Progenitor cell of endocrine pancreas (in vitro differentiated cells): ENCODE results near the gene LIPC. TPM values are rescaled to one million over a fixed set of nuclear protein-coding genes. Genes with fewer than 3 reads are reported as not detected.

Experiments
- DNase-seq: peaks from one replicate; pipeline ENCODE4 v3.0.0; 2021; ENCODE audit warnings: low spot score; ENCODE audit not compliant: unreplicated experiment
- H3K27ac Mint-ChIP-seq: 2 replicates; pipeline ENCODE4 v1.8.0; 2021; ENCODE audit warnings: mild to moderate bottlenecking, moderate library complexity, mixed read lengths
- H3K27me3 Mint-ChIP-seq: 2 replicates; pipeline ENCODE4 v1.8.0; 2021; ENCODE audit warnings: mixed read lengths
- H3K36me3 Mint-ChIP-seq: 2 replicates; pipeline ENCODE4 v1.8.0; 2022; ENCODE audit warnings: mixed read lengths; ENCODE audit not compliant: insufficient read depth
- H3K4me1 Mint-ChIP-seq: 2 replicates; pipeline ENCODE4 v1.8.0; 2021; ENCODE audit warnings: low read depth, mixed read lengths
- H3K4me3 Mint-ChIP-seq: 2 replicates; pipeline ENCODE4 v1.8.0; 2021; ENCODE audit warnings: low read depth, mild to moderate bottlenecking, moderate library complexity, mixed read lengths
- H3K9me3 Mint-ChIP-seq: 2 replicates; pipeline ENCODE4 v1.8.0; 2021; ENCODE audit warnings: low read depth, mixed read lengths
- total RNA-seq: library from RNA; stranded (reverse); gene quantifications from 2 replicates; pipeline ENCODE4 v1.2.1, GENCODE V29; 2021
- TF ChIP-seq, protein P1 (sequence below): fragments of 200-600 bp; sonication (generic); IDR thresholded peaks from one replicate; pipeline ENCODE4 v1.5.0; 2021; ENCODE audit warnings: antibody characterized with exemption, mild to moderate bottlenecking; ENCODE audit not compliant: unreplicated experiment

LIPC gene
- total RNA-seq, 1 donor from 2014 or later = 5.9 TPM

DNA sequence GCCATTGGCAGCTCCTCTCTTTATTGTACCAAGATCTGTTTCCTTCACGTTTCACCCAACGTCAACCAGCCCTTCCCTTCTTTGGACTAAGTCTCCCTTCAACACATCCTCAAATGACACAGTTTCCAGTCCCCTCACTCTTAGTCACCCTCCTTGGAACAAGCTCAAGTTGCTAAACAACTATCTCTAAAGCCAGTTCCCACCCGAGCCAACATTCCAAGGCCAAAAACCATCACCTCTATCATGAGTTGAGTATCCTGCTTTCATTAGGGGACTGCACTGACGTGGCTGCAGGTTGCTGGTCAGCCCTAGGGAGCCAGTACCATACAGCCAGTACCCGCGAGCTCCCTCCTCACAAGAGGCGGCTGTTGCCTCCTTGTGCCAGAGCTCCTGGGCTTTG is 73.8 kb downstream of the LIPC start:
- TF ChIP-seq, protein P1, sequence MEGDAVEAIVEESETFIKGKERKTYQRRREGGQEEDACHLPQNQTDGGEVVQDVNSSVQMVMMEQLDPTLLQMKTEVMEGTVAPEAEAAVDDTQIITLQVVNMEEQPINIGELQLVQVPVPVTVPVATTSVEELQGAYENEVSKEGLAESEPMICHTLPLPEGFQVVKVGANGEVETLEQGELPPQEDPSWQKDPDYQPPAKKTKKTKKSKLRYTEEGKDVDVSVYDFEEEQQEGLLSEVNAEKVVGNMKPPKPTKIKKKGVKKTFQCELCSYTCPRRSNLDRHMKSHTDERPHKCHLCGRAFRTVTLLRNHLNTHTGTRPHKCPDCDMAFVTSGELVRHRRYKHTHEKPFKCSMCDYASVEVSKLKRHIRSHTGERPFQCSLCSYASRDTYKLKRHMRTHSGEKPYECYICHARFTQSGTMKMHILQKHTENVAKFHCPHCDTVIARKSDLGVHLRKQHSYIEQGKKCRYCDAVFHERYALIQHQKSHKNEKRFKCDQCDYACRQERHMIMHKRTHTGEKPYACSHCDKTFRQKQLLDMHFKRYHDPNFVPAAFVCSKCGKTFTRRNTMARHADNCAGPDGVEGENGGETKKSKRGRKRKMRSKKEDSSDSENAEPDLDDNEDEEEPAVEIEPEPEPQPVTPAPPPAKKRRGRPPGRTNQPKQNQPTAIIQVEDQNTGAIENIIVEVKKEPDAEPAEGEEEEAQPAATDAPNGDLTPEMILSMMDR = no peak
- no peak for DNase-seq
- no peaks in the 10 kb centered on the region for H3K9me3 Mint-ChIP-seq
- H3K36me3 Mint-ChIP-seq = no peaks in the 10 kb centered on the region
- H3K4me3 Mint-ChIP-seq = no peak overlapping the region
- H3K27ac Mint-ChIP-seq = no peak overlapping the region
- peaks cover 7% of the 10 kb centered on the region for H3K27me3 Mint-ChIP-seq
- no peaks in the 10 kb centered on the region for H3K4me1 Mint-ChIP-seq

DNA sequence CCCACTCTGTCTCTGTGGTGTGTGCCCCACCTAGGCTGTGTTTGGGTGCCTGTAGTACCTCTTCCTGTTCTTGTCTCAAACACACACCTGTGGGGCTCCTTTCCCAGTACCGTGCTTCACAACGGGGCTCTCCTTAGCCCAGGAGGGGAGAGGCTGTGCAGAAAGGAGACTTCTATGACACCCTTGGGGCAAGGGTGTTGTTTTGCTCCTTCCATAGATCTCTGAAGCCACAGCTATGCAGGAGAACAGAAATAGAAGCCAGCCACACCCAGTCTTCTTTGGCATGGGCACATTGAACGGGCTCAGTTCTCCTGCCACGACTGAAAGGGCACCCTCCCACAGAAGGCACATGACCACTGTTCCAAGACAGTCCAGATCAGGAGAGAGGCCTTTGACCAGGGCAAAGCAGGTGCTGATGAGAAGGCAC is 74.3 kb downstream of the LIPC start:
- Mint-ChIP-seq H3K9me3 (no peaks in the 10 kb centered on the region), H3K36me3 (no peaks in the 10 kb centered on the region), H3K27ac (no peak overlapping the region), H3K4me1 (no peaks in the 10 kb centered on the region), H3K4me3 (no peak overlapping the region), H3K27me3 (peaks cover 3% of the 10 kb centered on the region)
- TF ChIP-seq, protein P1 = no peak
- no peak for DNase-seq

DNA sequence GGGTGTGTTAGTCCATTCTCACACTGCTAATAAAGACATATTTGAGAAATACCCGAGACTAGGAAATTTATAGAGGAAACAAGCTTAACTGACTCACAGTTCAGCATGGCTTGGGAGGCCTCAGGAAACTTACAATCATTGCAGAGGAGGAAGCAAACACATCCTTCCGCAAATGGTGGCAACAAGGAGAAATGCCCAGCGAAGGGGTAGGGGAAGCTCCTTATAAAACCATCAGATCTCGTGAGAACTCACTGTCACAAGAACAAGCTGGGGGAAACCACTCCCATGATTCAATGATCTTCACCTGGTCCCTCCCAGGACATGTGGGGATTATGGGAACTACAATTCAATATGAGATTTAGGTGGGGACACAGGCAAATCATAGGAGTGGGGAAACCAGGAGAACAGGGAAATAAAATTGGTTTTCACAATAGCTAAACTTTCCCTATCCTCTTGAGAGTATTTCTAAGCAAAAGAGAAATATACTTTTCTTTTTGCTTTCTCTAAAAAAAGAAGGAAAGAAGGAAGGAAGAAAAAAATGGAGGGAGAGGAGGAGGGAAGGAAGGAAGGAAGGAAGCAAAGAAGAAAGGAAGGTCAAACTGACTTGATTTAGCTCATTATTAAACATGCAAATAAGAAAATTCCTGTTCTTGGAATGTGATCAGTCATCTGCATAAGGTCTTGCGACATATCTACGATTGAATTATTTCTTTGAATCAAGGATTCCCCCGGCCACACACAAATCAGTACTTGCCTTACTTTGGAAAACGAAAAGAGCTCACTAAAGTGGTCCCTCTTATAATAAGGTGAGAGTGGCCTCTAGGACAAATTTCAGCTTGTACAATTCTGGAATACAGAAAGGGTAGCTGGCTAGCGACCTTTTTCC is 75.2 kb downstream of the LIPC start:
- no peak for DNase-seq
- no peaks in the 10 kb centered on the region for H3K36me3 Mint-ChIP-seq
- no peaks in the 10 kb centered on the region for H3K27me3 Mint-ChIP-seq
- H3K4me3 Mint-ChIP-seq = no peak overlapping the region
- no peaks in the 10 kb centered on the region for H3K9me3 Mint-ChIP-seq
- TF ChIP-seq, protein P1 = no peak
- H3K4me1 Mint-ChIP-seq = no peaks in the 10 kb centered on the region
- no peak overlapping the region for H3K27ac Mint-ChIP-seq

DNA sequence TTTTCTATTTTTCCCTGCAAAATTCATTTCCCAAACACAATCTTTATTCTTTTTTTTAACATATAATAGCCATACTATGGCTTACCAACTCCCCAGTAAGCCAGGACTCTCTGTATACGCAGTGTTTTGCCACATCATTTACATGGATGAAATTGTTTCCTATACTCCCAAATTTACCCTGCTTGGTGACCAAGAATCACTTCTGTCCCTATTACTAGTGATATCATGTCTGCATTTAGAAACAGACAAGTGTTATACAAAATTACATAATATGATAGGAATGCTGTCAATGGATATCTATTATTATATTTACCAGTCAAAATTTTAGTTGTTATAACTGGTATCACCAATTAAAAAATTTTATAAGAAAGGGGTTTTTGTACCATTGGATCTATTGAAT is 77.8 kb downstream of the LIPC start:
- Mint-ChIP-seq H3K9me3 (no peaks in the 10 kb centered on the region), H3K4me3 (no peak overlapping the region), H3K36me3 (no peaks in the 10 kb centered on the region), H3K27me3 (no peaks in the 10 kb centered on the region), H3K27ac (no peak overlapping the region), H3K4me1 (no peaks in the 10 kb centered on the region)
- TF ChIP-seq, protein P1 = no peak
- DNase-seq = no peak

DNA sequence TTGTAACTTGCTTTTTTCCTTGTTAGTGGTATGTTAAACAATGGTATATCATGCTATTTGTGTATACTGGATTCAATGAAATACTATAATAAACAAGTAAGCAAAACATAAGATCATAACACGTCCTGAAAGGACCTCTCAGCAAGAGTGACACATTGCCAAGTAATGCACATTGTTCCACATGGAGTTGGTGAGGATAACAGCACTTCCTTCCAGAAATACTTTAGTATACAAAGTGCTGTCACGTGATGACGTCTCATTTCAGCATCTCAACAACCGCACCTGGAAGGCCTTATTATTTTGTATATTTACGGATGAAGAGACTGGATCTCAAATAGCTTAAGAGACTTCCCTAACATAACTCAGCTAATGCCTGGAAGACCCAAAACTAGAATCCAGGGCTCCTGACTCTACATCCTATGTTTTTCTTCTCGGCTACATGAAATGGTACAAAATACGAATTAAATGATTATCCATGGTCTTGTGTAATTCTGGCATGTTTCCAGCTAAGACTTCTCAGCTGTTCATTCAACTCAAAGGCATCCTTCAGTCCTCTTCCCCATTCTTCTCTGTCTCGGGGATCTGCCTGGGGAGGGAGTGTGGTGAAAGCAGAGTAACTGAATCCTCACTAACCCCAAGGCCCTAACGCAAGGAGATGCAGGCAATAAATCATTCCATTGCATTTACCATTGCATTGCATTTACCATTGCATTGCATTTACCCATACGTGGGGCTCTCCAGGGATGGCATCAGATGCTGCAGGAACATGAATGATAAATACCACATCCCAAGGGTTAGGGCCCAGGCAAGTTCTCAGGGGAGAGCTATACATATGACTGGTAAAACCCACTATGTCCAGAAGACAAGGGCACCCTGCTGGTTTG is 79.2 kb downstream of the LIPC start:
- Mint-ChIP-seq H3K27me3 (no peaks in the 10 kb centered on the region), H3K9me3 (peaks cover 3% of the 10 kb centered on the region), H3K4me3 (no peak overlapping the region), H3K36me3 (no peaks in the 10 kb centered on the region), H3K27ac (no peak overlapping the region), H3K4me1 (no peaks in the 10 kb centered on the region)
- TF ChIP-seq, protein P1 = no peak
- DNase-seq = no peak
